Astrocyte (in vitro differentiated cells and primary cell): ENCODE results near the gene IGSF21. TPM values are rescaled to one million over a fixed set of nuclear protein-coding genes. Genes with fewer than 3 reads are reported as not detected.

Experiments
- DNase-seq: peaks from one replicate; pipeline ENCODE4 v3.0.0-alpha.2; 2010; ENCODE audit warnings: low read depth
- FAIRE-seq: peaks from 2 replicates; lab custom pipeline; 2011; peaks lifted over from hg19 to GRCh38; lab: Jason Lieb, UNC
- H2AFZ ChIP-seq: 2 replicates; pipeline ENCODE4 v1.6.0; 2012; ENCODE audit warnings: low read depth, low read length, inconsistent platforms
- H3K27ac ChIP-seq: 2 replicates; pipeline ENCODE4 v1.5.1; 2011; ENCODE audit warnings: low read depth, low read length, inconsistent platforms
- H3K27me3 ChIP-seq: 2 replicates; pipeline ENCODE4 v1.6.0; 2011; ENCODE audit warnings: low read length, inconsistent platforms; ENCODE audit not compliant: insufficient read depth
- H3K36me3 ChIP-seq: 2 replicates; pipeline ENCODE4 v1.5.1; 2011; ENCODE audit warnings: low read length, inconsistent platforms; ENCODE audit not compliant: insufficient read depth
- H3K4me1 ChIP-seq: 2 replicates; pipeline ENCODE4 v1.5.1; 2011; ENCODE audit warnings: low read length, inconsistent platforms; ENCODE audit not compliant: insufficient read depth
- H3K4me2 ChIP-seq: 2 replicates; pipeline ENCODE4 v1.6.0; 2012; ENCODE audit warnings: low read length, inconsistent platforms
- H3K4me3 ChIP-seq: 2 replicates; pipeline ENCODE4 v1.5.1; 2011; ENCODE audit warnings: low read depth, mild to moderate bottlenecking, low read length, inconsistent platforms; ENCODE audit not compliant: insufficient read depth
- H3K79me2 ChIP-seq: 2 replicates; pipeline ENCODE4 v1.6.0; 2012; ENCODE audit warnings: mild to moderate bottlenecking, low read length, inconsistent platforms; ENCODE audit not compliant: insufficient read depth
- H3K9ac ChIP-seq: 2 replicates; pipeline ENCODE4 v1.6.0; 2012; ENCODE audit warnings: mild to moderate bottlenecking, low read length, inconsistent platforms
- H3K9me3 ChIP-seq: 2 replicates; pipeline ENCODE4 v1.5.1; 2012; ENCODE audit warnings: low read depth, mild to moderate bottlenecking, low read length, inconsistent platforms; ENCODE audit not compliant: insufficient read depth
- H4K20me1 ChIP-seq: 2 replicates; pipeline ENCODE4 v1.6.0; 2012; ENCODE audit warnings: low read length, inconsistent platforms; ENCODE audit not compliant: insufficient read depth
- H3K27ac Mint-ChIP-seq: one replicate; pipeline ENCODE4 v1.8.0; 2021; ENCODE audit warnings: mild to moderate bottlenecking, mixed read lengths; ENCODE audit not compliant: unreplicated experiment
- H3K27me3 Mint-ChIP-seq: one replicate; pipeline ENCODE4 v1.8.0; 2021; ENCODE audit warnings: low read depth, mixed read lengths; ENCODE audit not compliant: unreplicated experiment
- H3K36me3 Mint-ChIP-seq: one replicate; pipeline ENCODE4 v1.8.0; 2021; ENCODE audit warnings: low read depth, mixed read lengths; ENCODE audit not compliant: unreplicated experiment
- H3K4me1 Mint-ChIP-seq: one replicate; pipeline ENCODE4 v1.8.0; 2021; ENCODE audit warnings: low read depth, mixed read lengths; ENCODE audit not compliant: unreplicated experiment
- H3K4me3 Mint-ChIP-seq: one replicate; pipeline ENCODE4 v1.8.0; 2021; ENCODE audit warnings: mild to moderate bottlenecking, moderate library complexity, mixed read lengths; ENCODE audit not compliant: unreplicated experiment
- H3K9me3 Mint-ChIP-seq: one replicate; pipeline ENCODE4 v1.8.0; 2021; ENCODE audit warnings: mild to moderate bottlenecking, mixed read lengths; ENCODE audit not compliant: unreplicated experiment
- CTCF ChIP-seq: IDR thresholded peaks from 2 replicates; pipeline ENCODE4 v1.5.1; 2011; ENCODE audit warnings: low read depth, mild to moderate bottlenecking, inconsistent platforms, low read length, moderate library complexity; ENCODE audit not compliant: insufficient read depth
- EZH2 ChIP-seq: IDR thresholded peaks from 2 replicates; pipeline ENCODE4 v1.6.1; 2012; ENCODE audit warnings: mild to moderate bottlenecking, low read length, inconsistent platforms; ENCODE audit not compliant: insufficient read depth
- total RNA-seq: library from RNA; stranded (reverse); gene quantifications from 2 replicates; pipeline ENCODE4 v1.2.1, GENCODE V29; 2021

The IGSF21 gene
- total RNA-seq, 1 donor from 2014 or later, result not detected

DNA sequence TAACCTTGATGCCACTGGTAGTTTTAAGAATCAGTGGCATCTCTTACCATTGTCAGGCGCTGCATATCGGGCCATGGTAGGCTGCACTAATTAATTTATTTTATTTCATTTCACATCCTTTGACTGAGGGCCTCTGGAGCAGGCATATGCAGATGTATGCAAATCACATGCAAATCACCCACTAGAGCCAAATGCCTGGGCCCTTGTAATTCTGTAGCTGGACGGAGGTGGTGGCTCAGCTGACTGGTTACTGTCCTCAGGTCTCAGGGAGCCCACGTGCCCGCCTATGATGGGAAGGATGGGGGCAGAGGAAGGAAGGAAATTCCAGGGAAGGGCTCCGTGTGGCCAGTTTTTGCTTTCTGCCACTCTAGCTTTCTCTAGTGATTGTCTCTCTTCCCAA, 122.7 kb downstream of the IGSF21 start:
- H3K4me1 ChIP-seq, result no peaks in the 10 kb centered on the region
- Mint-ChIP-seq H3K9me3 (peaks cover 11% of the 10 kb centered on the region), H3K4me1 (no peaks in the 10 kb centered on the region), H3K36me3 (no peaks in the 10 kb centered on the region), H3K27ac (no peak overlapping the region), H3K27me3 (peaks cover 33% of the 10 kb centered on the region), H3K4me3 (no peak overlapping the region)
- H3K4me3 ChIP-seq, result no peak overlapping the region
- no peaks in the 10 kb centered on the region for H3K79me2 ChIP-seq
- H4K20me1 ChIP-seq, result no peaks in the 10 kb centered on the region
- DNase-seq, result no peak
- no peak for FAIRE-seq
- H3K36me3 ChIP-seq, result no peaks in the 10 kb centered on the region
- H2AFZ ChIP-seq, result no peak overlapping the region
- H3K9me3 ChIP-seq, result peaks cover 6% of the 10 kb centered on the region
- TF ChIP-seq CTCF (no peak), EZH2 (no peak)
- no peak overlapping the region for H3K9ac ChIP-seq
- no peak overlapping the region for H3K27ac ChIP-seq
- no peaks in the 10 kb centered on the region for H3K27me3 ChIP-seq
- H3K4me2 ChIP-seq, result no peak overlapping the region

DNA sequence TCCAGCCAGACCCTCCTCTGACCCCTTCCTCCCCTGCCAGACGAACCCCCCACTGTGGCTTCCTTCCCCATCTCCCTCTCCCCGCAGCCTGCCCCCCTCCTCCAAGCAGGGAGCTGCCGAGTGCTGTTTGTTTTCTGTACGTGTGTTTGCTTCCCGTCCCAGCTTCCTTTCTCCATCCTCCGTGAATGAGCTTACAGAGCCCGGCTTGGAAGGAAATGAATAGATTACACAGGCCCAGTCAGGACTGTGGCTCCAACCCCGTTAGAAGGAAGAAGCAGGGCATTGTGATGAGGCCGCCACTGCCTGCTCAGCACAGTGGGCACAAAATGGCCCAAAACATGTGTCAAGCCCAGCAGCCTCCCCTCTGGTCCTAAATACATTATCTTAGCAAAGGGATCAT, 123.2 kb downstream of the IGSF21 start:
- H3K4me2 ChIP-seq, result no peak overlapping the region
- no peaks in the 10 kb centered on the region for H3K79me2 ChIP-seq
- H3K27ac Mint-ChIP-seq, result no peak overlapping the region
- no peak overlapping the region for H3K4me3 ChIP-seq
- H4K20me1 ChIP-seq, result no peaks in the 10 kb centered on the region
- peaks cover 36% of the 10 kb centered on the region for H3K27me3 Mint-ChIP-seq
- TF ChIP-seq CTCF, result no peak
- TF ChIP-seq EZH2, result no peak
- peaks cover 15% of the 10 kb centered on the region for H3K9me3 Mint-ChIP-seq
- no peak overlapping the region for H3K27ac ChIP-seq
- H3K4me3 Mint-ChIP-seq, result no peak overlapping the region
- H3K36me3 Mint-ChIP-seq, result no peaks in the 10 kb centered on the region
- H3K9me3 ChIP-seq, result peaks cover 6% of the 10 kb centered on the region
- DNase-seq (no peak), FAIRE-seq (no peak)
- H3K4me1 Mint-ChIP-seq, result no peaks in the 10 kb centered on the region
- no peak overlapping the region for H2AFZ ChIP-seq
- no peaks in the 10 kb centered on the region for H3K27me3 ChIP-seq
- no peaks in the 10 kb centered on the region for H3K4me1 ChIP-seq
- no peaks in the 10 kb centered on the region for H3K36me3 ChIP-seq
- no peak overlapping the region for H3K9ac ChIP-seq

DNA sequence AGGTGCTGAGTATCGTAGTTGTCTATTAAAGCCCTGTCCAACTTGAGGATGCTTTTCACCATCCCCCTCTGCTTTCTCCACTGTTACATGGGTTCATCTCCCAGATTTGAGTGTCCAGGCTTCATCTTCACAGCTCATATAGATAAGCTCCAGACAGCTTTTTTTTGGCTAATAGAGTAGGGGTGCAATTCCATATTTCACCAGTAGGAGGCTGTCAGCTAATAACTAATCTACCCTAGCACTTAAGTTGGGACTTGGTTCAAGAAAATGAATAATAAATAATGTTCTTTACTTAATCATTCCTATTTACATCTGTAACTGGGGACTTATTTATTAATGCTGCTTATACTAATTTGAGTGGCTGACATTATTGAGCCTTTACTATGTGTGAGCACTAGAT, 124.5 kb downstream of the IGSF21 start:
- FAIRE-seq (no peak), DNase-seq (no peak)
- no peaks in the 10 kb centered on the region for H3K4me1 Mint-ChIP-seq
- Histone ChIP-seq H3K27ac (no peak overlapping the region), H3K4me3 (no peak overlapping the region), H3K9ac (no peak overlapping the region), H3K4me2 (no peak overlapping the region), H3K4me1 (no peaks in the 10 kb centered on the region), H3K27me3 (no peaks in the 10 kb centered on the region), H3K9me3 (peaks cover 6% of the 10 kb centered on the region), H2AFZ (no peak overlapping the region), H3K36me3 (no peaks in the 10 kb centered on the region), H4K20me1 (no peaks in the 10 kb centered on the region), H3K79me2 (no peaks in the 10 kb centered on the region)
- H3K9me3 Mint-ChIP-seq, result peaks cover 20% of the 10 kb centered on the region
- no peaks in the 10 kb centered on the region for H3K36me3 Mint-ChIP-seq
- peaks cover 42% of the 10 kb centered on the region for H3K27me3 Mint-ChIP-seq
- no peak for TF ChIP-seq EZH2
- TF ChIP-seq CTCF, result peak; percentile 11
- H3K4me3 Mint-ChIP-seq, result no peak overlapping the region
- H3K27ac Mint-ChIP-seq, result no peak overlapping the region
